IMR-90 (cell line): ENCODE measurements around the gene CCDC9. TPM values are rescaled to one million over a fixed set of nuclear protein-coding genes. Genes with fewer than 3 reads are reported as not detected.

Experiments
- ATAC-seq: fragments of 200-7000 bp; cut with Tn5 transposase; 2 replicates; pipeline ENCODE4 v1.9.1; 2020; ENCODE audit warnings: low read depth, mild to moderate bottlenecking, moderate library complexity
- BruUV-seq: library from RNA; stranded (reverse); fragments of 400-500 nt; replicated peaks from 2 replicates; lab custom pipeline; 2021; lab: Mats Ljungman, UMichigan
- CTCF ChIA-PET: fragments of 300-600 bp; formaldehyde crosslinking; extraction: SDS; loops from one replicate; lab custom pipeline; 2021; ENCODE audit warnings: antibody characterized with exemption; lab: Yijun Ruan, JAX
- POLR2A ChIA-PET: fragments of 300-600 bp; sonication (Branson Sonifier 250); formaldehyde crosslinking; loops from one replicate; lab custom pipeline; 2022; ENCODE audit warnings: antibody characterized with exemption; ENCODE audit not compliant: unreplicated experiment; lab: Charles Lee
- DNase-seq: peaks from one replicate; pipeline ENCODE4 v3.0.0; 2013
- H2AFZ ChIP-seq: replicated peaks from 2 replicates; pipeline ENCODE3; 2013; ENCODE audit warnings: low read length, mild to moderate bottlenecking; ENCODE audit not compliant: poor library complexity
- H2AK5ac ChIP-seq: 2 replicates; pipeline ENCODE4 v1.6.1; 2013; ENCODE audit warnings: low read depth, low read length, inconsistent platforms
- H2AK9ac ChIP-seq: replicated peaks from 2 replicates; pipeline ENCODE3; 2013; ENCODE audit warnings: mild to moderate bottlenecking, low read depth, low read length, moderate library complexity; ENCODE audit not compliant: poor library complexity
- H2BK120ac ChIP-seq: 2 replicates; pipeline ENCODE4 v1.6.1; 2013; ENCODE audit warnings: low read depth, low read length, inconsistent platforms
- H2BK15ac ChIP-seq: 3 replicates; pipeline ENCODE4 v1.6.1; 2013; ENCODE audit warnings: low read depth, low read length, inconsistent platforms
- H2BK20ac ChIP-seq: 2 replicates; pipeline ENCODE4 v1.6.1; 2013; ENCODE audit warnings: low read depth, mild to moderate bottlenecking, inconsistent platforms, low read length, moderate library complexity
- H2BK5ac ChIP-seq: 2 replicates; pipeline ENCODE4 v1.6.1; 2013; ENCODE audit warnings: mild to moderate bottlenecking, low read depth, low read length, inconsistent platforms; ENCODE audit not compliant: poor library complexity, severe bottlenecking
- H3K14ac ChIP-seq: replicated peaks from 2 replicates; pipeline ENCODE4 v1.6.1; 2013; ENCODE audit warnings: low read depth, low read length, inconsistent platforms
- H3K18ac ChIP-seq: 2 replicates; pipeline ENCODE4 v1.6.1; 2013; ENCODE audit warnings: low read depth, low read length, control low read depth
- H3K23ac ChIP-seq: 2 replicates; pipeline ENCODE4 v1.6.1; 2013; ENCODE audit warnings: low read depth, low read length, inconsistent platforms
- H3K27ac ChIP-seq: 2 replicates; pipeline ENCODE4 v1.5.1; 2013; ENCODE audit warnings: mild to moderate bottlenecking, control low read depth, low read length; ENCODE audit not compliant: insufficient read depth
- H3K27me3 ChIP-seq: 2 replicates; pipeline ENCODE4 v1.6.1; 2013; ENCODE audit warnings: low read length; ENCODE audit not compliant: control insufficient read depth, insufficient read depth
- H3K36me3 ChIP-seq: 2 replicates; pipeline ENCODE4 v1.6.1; 2013; ENCODE audit warnings: low read length, mixed read lengths; ENCODE audit not compliant: control insufficient read depth, insufficient read depth
- H3K4ac ChIP-seq: 2 replicates; pipeline ENCODE4 v1.6.1; 2013; ENCODE audit warnings: low read depth, low read length, inconsistent platforms
- H3K4me1 ChIP-seq: 2 replicates; pipeline ENCODE4 v1.6.1; 2013; ENCODE audit warnings: low read length, mixed read lengths; ENCODE audit not compliant: control insufficient read depth, insufficient read depth
- H3K4me2 ChIP-seq: 2 replicates; pipeline ENCODE4 v1.6.1; 2013; ENCODE audit warnings: low read depth, mild to moderate bottlenecking, control low read depth, low read length, moderate library complexity
- H3K4me3 ChIP-seq: 2 replicates; pipeline ENCODE4 v1.5.1; 2013; ENCODE audit warnings: low read depth, mild to moderate bottlenecking, control low read depth, low read length, moderate library complexity; ENCODE audit not compliant: insufficient read depth
- H3K56ac ChIP-seq: 2 replicates; pipeline ENCODE4 v1.6.1; 2013; ENCODE audit warnings: low read length, inconsistent platforms; ENCODE audit not compliant: insufficient read depth; ENCODE audit errors: extremely low read depth
- H3K79me1 ChIP-seq, 2 experiments: 2 replicates each; pipeline ENCODE4 v1.6.1; 2013; ENCODE audit warnings: low read length in 2 of 2, inconsistent platforms in 1 of 2, low read depth in 1 of 2
- H3K9ac ChIP-seq: 2 replicates; pipeline ENCODE4 v1.6.1; 2013; ENCODE audit warnings: low read depth, low read length, control low read depth
- H3K9me1 ChIP-seq: 2 replicates; pipeline ENCODE4 v1.6.1; 2013; ENCODE audit warnings: low read length, inconsistent platforms; ENCODE audit not compliant: insufficient read depth
- H3K9me3 ChIP-seq: 2 replicates; pipeline ENCODE4 v1.6.1; 2013; ENCODE audit warnings: low read length; ENCODE audit not compliant: control insufficient read depth, insufficient read depth
- H4K20me1 ChIP-seq: 2 replicates; pipeline ENCODE4 v1.6.1; 2013; ENCODE audit warnings: low read length, inconsistent platforms; ENCODE audit not compliant: insufficient read depth
- H4K5ac ChIP-seq: 2 replicates; pipeline ENCODE4 v1.6.1; 2013; ENCODE audit warnings: mild to moderate bottlenecking, low read depth, low read length, control low read depth
- H4K8ac ChIP-seq, 2 experiments: 2 replicates each; pipeline ENCODE4 v1.6.1; 2013; ENCODE audit warnings: low read depth in 2 of 2, low read length in 2 of 2, control low read depth in 1 of 2, inconsistent platforms in 1 of 2
- H4K91ac ChIP-seq: 2 replicates; pipeline ENCODE4 v1.6.1; 2013; ENCODE audit warnings: low read depth, low read length, inconsistent platforms; ENCODE audit not compliant: insufficient read depth
- BHLHE40 ChIP-seq: fragments of 150-350 bp; IDR thresholded peaks from 2 replicates; pipeline ENCODE4 v1.6.1; 2016; ENCODE audit warnings: mild to moderate bottlenecking, low read depth, low read length
- CEBPB ChIP-seq: IDR thresholded peaks from 2 replicates; pipeline ENCODE4 v1.6.1; 2012; ENCODE audit warnings: low read depth, low read length, improper control_type of control experiment
- CHD1 ChIP-seq: IDR thresholded peaks from 2 replicates; pipeline ENCODE4 v1.6.1; 2012; ENCODE audit warnings: low read depth, low read length, improper control_type of control experiment
- CTCF ChIP-seq: conservative IDR thresholded peaks from 2 replicates; pipeline ENCODE4 v1.5.1; 2012; ENCODE audit warnings: mild to moderate bottlenecking, low read depth, low read length, improper control_type of control experiment
- FOS ChIP-seq: fragments of 150-350 bp; IDR thresholded peaks from 2 replicates; pipeline ENCODE4 v1.6.1; 2016; ENCODE audit warnings: low read depth, low read length
- MAFK ChIP-seq: IDR thresholded peaks from 2 replicates; pipeline ENCODE4 v1.6.1; 2012; ENCODE audit warnings: low read depth, low read length, improper control_type of control experiment
- MAZ ChIP-seq: IDR thresholded peaks from 2 replicates; pipeline ENCODE4 v1.6.1; 2012; ENCODE audit warnings: low read depth, mild to moderate bottlenecking, low read length, improper control_type of control experiment, moderate library complexity, borderline replicate concordance
- NFE2L2 ChIP-seq: fragments of 150-350 bp; IDR thresholded peaks from 2 replicates; pipeline ENCODE4 v1.6.1; 2016; ENCODE audit warnings: low read depth, mild to moderate bottlenecking, low read length
- POLR2A ChIP-seq: IDR thresholded peaks from 2 replicates; pipeline ENCODE4 v1.6.1; 2012; ENCODE audit warnings: mild to moderate bottlenecking, low read depth, low read length
- RAD21 ChIP-seq: IDR thresholded peaks from 2 replicates; pipeline ENCODE4 v1.6.1; 2012; ENCODE audit warnings: low read length, improper control_type of control experiment
- RCOR1 ChIP-seq: IDR thresholded peaks from 2 replicates; pipeline ENCODE4 v1.6.1; 2012; ENCODE audit warnings: mild to moderate bottlenecking, low read length, improper control_type of control experiment; ENCODE audit not compliant: insufficient replicate concordance
- RFX5 ChIP-seq: IDR thresholded peaks from 2 replicates; pipeline ENCODE4 v1.8.0; 2012; ENCODE audit warnings: low read depth, mild to moderate bottlenecking, low read length, moderate library complexity
- SMC3 ChIP-seq: fragments of 150-350 bp; IDR thresholded peaks from 2 replicates; pipeline ENCODE4 v1.6.1; 2016; ENCODE audit warnings: low read depth, mild to moderate bottlenecking, antibody characterized with exemption, low read length, moderate library complexity
- WGBS, 2 experiments: methylation state at CpG; one replicate each; pipeline versions ENCODE4 v1.1.5 to v1.1.7; 2013; ENCODE audit warnings: missing lambda C conversion rate in 2 of 2; ENCODE audit not compliant: insufficient read length in 1 of 2; ENCODE audit errors: extremely low coverage in 2 of 2; 5-methylcytosine and 5-hydroxymethylcytosine counted together
- dilution Hi-C: fragments of 300-500 bp; cut with HindIII; formaldehyde crosslinking; loops from one replicate; pipeline ENCODE4 v1.14.3; 2018; ENCODE audit warnings: low sequenced_read_pairs; ENCODE audit not compliant: unreplicated experiment
- in situ Hi-C: fragments of 300-500 bp; cut with MboI; formaldehyde crosslinking; loops from 3 replicates; pipeline ENCODE4 v1.14.3; 2019; ENCODE audit warnings: low sequenced_read_pairs, inconsistent platforms, mixed read lengths
- intact Hi-C: fragments of 100-400 bp; cut with micrococcal nuclease; formaldehyde crosslinking; loops from 2 replicates; pipeline ENCODE4 v1.10.0; 2022
- polyA plus RNA-seq, 3 experiments: library from polyadenylated mRNA; depleted of rRNA; stranded (reverse); fragments of >200 nt; gene quantifications; 2 replicates each; pipeline ENCODE4 v1.2.3, GENCODE V29; 2012; ENCODE audit warnings: low replicate concordance in 1 of 3
- total RNA-seq: library from RNA; depleted of rRNA; stranded (reverse); fragments of >200 nt; gene quantifications from 2 replicates; pipeline ENCODE4 v1.2.3, GENCODE V29; 2012
- TF ChIP-seq, protein P1 (sequence below): fragments of 150-350 bp; IDR thresholded peaks from 2 replicates; pipeline ENCODE4 v1.6.1; 2016; ENCODE audit warnings: low read depth, mild to moderate bottlenecking, low read length, moderate library complexity, borderline replicate concordance

The CCDC9 gene
- total and polyA plus RNA-seq, 2 of the 4 experiments (the other 2 are of a cell fraction), result 2.9 to 8.6 TPM

DNA sequence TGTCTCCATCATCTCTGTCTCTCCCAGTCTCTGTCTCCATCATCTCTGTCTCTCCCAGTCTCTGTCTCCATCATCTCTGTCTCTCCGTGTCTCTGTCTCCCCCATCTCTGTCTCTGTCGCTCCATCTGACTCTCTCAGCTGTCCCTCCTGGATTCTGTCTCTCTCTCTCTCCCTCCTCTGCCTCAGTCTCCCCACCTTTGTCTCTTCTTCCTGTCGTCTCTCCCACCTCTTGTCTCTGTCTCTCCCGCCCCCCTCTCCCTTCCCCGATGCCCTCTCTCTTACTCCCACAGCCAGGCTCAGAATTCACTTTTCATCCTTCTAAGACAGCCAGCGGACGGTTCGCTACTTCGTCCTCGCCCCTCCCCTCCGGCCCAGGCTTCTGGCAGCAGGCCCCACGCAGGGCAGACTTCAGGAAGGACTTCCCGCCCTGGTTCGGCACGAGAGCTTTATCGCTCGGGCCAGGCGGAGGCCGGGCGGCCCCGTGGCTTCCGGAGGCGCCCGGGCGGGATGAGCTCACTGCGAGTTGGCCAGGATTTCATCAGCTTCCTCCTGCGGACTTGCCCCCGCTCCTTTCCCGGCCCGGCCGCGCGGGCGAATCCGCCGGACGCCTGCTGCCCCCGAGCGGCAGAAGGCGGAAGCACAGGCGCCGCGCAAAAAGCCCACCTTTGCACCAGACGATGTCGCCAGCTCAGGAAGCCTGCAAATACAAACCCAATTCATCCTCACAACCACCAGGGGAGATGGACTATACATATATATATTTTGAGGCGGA, 12.4 kb upstream of the CCDC9 start:
- Histone ChIP-seq H4K91ac (peak overlapping the region; percentile 98), H3K9ac (peak overlapping the region; percentile 70), H2BK5ac (peak overlapping the region; percentile 73), H2AK5ac (peak overlapping the region; percentile 99), H3K9me1 (peaks cover 15% of the 10 kb centered on the region), H2BK15ac (peak overlapping the region; percentile 98; the same call in 2 of the 3 replicates), H3K56ac (peak overlapping the region; percentile 89), H4K8ac (peak overlapping the region; percentile 93 to 96), H3K4me1 (peaks cover 27% of the 10 kb centered on the region), H3K4me3 (peak overlapping the region; percentile 37), H2BK20ac (peak overlapping the region; percentile 85), H2AK9ac (peak overlapping the region; percentile 100), H2BK120ac (peak overlapping the region; percentile 97), H3K4ac (peak overlapping the region; percentile 99), H3K23ac (peak overlapping the region; percentile 97), H2AFZ (peak overlapping the region; percentile 72), H3K79me1 (peaks cover 3 to 28% of the 10 kb centered on the region in 2 experiments; a peak in 2 of 4 replicates), H4K5ac (peak overlapping the region; percentile 73), H3K4me2 (peak overlapping the region; percentile 47), H3K9me3 (no peaks in the 10 kb centered on the region), H3K18ac (peak overlapping the region; percentile 62), H3K27me3 (no peaks in the 10 kb centered on the region), H4K20me1 (peaks cover 10% of the 10 kb centered on the region; the same call in 1 of the 2 replicates), H3K36me3 (no peaks in the 10 kb centered on the region), H3K27ac (peak overlapping the region; percentile 82), H3K14ac (peak overlapping the region; percentile 99)
- ATAC-seq, result peak; percentile 68
- BruUV-seq, result no TSS peak
- 3% methylated on average over 16 of the region's 46 CpGs; no CpG with 5 or more reads in 1 of the 2 experiments for WGBS, 2 experiments
- intact Hi-C loops, result loop anchor here (1.0 to 5.0 kb wide), 7 partner anchors 14 to 231 kb away; partner anchors contain the start of gene SAE1
- DNase-seq, result peak; percentile 97
- in situ Hi-C loops, result no loop called here
- dilution Hi-C loops, result no loop called here
- ChIA-PET POLR2A (interaction anchor here (0.8 to 1.3 kb wide), 6 partner anchors 12 to 94 kb away, joined by 3 to 10 read pairs (median 5); partner anchors contain the start of gene CCDC9), CTCF (interaction anchor here (0.5 to 6.1 kb wide), 28 partner anchors 9 to 1534 kb away, joined by 3 to 67 read pairs (median 4); partner anchors contain the start of gene CCDC9)
- TF ChIP-seq BHLHE40, result peak; percentile 97
- 0 out of 2 replicates have a peak, but pooled peaks have one; percentile 76 for TF ChIP-seq CHD1
- TF ChIP-seq MAZ, result peak; percentile 100
- TF ChIP-seq FOS, result 0 out of 2 replicates have a peak, but pooled peaks have one; percentile 19
- TF ChIP-seq, protein P1, sequence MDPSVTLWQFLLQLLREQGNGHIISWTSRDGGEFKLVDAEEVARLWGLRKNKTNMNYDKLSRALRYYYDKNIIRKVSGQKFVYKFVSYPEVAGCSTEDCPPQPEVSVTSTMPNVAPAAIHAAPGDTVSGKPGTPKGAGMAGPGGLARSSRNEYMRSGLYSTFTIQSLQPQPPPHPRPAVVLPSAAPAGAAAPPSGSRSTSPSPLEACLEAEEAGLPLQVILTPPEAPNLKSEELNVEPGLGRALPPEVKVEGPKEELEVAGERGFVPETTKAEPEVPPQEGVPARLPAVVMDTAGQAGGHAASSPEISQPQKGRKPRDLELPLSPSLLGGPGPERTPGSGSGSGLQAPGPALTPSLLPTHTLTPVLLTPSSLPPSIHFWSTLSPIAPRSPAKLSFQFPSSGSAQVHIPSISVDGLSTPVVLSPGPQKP, result 0 out of 2 replicates have a peak, but pooled peaks have one; percentile 56
- TF ChIP-seq RAD21, result peak; percentile 96
- TF ChIP-seq RCOR1, result peak; percentile 96
- no peak for TF ChIP-seq RFX5
- TF ChIP-seq POLR2A, result peak; percentile 69
- peak; percentile 99 for TF ChIP-seq CTCF
- peak; percentile 90 for TF ChIP-seq SMC3
- TF ChIP-seq NFE2L2, result no peak
- peak; percentile 97 for TF ChIP-seq CEBPB
- peak; percentile 19; the same call in 1 of the 2 replicates for TF ChIP-seq MAFK
